Tibial nerve (tissue), 4 donors: ENCODE results near the gene TWNK. TPM values are rescaled to one million over a fixed set of nuclear protein-coding genes. Genes with fewer than 3 reads are reported as not detected.

ENCODE experiments used
- DNase-seq, 2 donors: peaks; one replicate each; pipeline ENCODE4 v3.0.0-alpha.2; 2019; ENCODE audit warnings: low spot score in 2 of 2
- H3K27ac ChIP-seq, 4 donors: fragments of 200-600 bp; sonication (generic) in 3 of 4; one replicate each; pipeline ENCODE4 v1.5.1; 2017 to 2019; ENCODE audit warnings: mild to moderate bottlenecking in 1 of 4
- H3K27me3 ChIP-seq, 2 donors: fragments of 200-600 bp; sonication (generic) in 1 of 2; one replicate each; pipeline versions ENCODE4 v1.5.1 to v1.6.0; 2017 to 2019
- H3K36me3 ChIP-seq, 3 donors: fragments of 200-600 bp; sonication (generic); one replicate each; pipeline ENCODE4 v1.5.1; 2018 to 2019
- H3K4me1 ChIP-seq, 4 donors: fragments of 200-600 bp; sonication (generic) in 3 of 4; one replicate each; pipeline ENCODE4 v1.5.1; 2017 to 2019
- H3K4me3 ChIP-seq, 4 donors: fragments of 200-600 bp; sonication (generic) in 3 of 4; one replicate each; pipeline ENCODE4 v1.5.1; 2017 to 2019; ENCODE audit warnings: mild to moderate bottlenecking in 1 of 4, moderate library complexity in 1 of 4
- H3K9me3 ChIP-seq, 4 donors: fragments of 200-600 bp; sonication (generic) in 3 of 4; one replicate each; pipeline ENCODE4 v1.5.1; 2017 to 2019
- EP300 ChIP-seq, 2 donors: sonication (generic); formaldehyde crosslinking; IDR thresholded peaks; one replicate each; pipeline ENCODE4 v1.6.1; 2017; ENCODE audit warnings: antibody characterized with exemption in 2 of 2, mild to moderate bottlenecking in 1 of 2
- POLR2A ChIP-seq, 2 donors: fragments of 450-650 bp; IDR thresholded peaks; one replicate each; pipeline ENCODE4 v1.6.1; 2017; ENCODE audit warnings: antibody characterized with exemption in 2 of 2, mild to moderate bottlenecking in 2 of 2, moderate library complexity in 2 of 2
- WGBS, 2 donors: methylation state at CpG; one replicate each; pipeline ENCODE4 v1.1.5; 2018; 5-methylcytosine and 5-hydroxymethylcytosine counted together
- total RNA-seq, 4 donors: library from RNA; depleted of rRNA; stranded (reverse); fragments of >200 nt; gene quantifications; one replicate each; pipeline ENCODE4 v1.1.0, GENCODE V29; 2016
- TF ChIP-seq, protein P1 (sequence below), 5 experiments: fragments of 200-600 bp in 3 of 5; fragments of 450-650 bp in 2 of 5; sonication (generic) in 3 of 5; IDR thresholded peaks; one replicate each; pipeline ENCODE4 v1.5.1; 2016 to 2019; ENCODE audit warnings: antibody characterized with exemption in 5 of 5, mild to moderate bottlenecking in 3 of 5, moderate library complexity in 2 of 5

TWNK gene
- total RNA-seq, 4 donors from 2014 or later: 5.0 to 11.4 (median 6.6) TPM

DNA sequence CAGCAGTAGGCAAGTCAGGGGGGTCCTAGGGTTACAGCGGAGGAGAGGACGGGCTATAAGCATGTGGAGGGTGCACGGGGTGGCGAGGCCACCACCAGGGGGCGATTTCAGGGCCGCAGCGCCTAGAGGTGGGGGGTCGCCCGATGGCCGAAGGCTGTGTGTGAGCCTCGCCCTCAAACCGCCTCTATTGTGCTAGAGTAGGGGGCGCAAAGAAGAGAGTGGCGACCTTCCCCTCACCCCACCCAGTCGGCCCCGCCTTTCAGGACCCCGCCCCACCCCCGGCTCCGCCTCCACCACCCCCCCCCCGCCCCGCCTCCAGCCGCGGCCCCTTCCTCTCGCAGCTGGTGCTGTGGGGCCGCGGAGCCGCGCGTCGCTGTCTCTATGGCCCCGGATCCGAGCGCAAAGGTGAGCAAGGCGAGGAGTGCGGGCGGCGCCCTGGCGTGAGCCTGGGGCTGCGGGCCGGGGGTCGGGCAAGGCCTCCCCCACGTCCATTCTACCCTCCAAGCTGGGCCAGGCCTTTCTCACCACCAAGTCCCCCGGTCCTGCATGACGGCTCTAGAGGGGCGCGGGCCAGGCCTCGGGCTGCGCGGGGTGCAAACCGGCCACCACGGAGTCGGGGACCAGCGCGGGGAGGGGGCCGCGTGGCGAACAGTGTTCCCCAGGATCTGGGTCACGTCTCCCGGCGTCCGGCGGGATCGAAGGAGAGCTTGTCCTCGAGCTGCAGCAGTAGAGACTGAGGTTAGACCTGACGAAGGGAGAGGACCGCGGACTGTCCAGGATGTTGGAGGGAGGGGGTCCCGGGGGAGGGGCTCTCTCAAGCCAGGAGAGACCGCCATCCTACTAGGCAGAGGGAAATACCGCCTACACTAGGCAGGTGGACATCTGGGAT lies 17.9 kb upstream of the TWNK start, which contains the start of gene SEMA4G:
TSS of gene SEMA4G (plus strand) at position 318 of the 889 bp plus-strand sequence. CDS start 3,409 bp downstream, outside the sequence.
- Histone ChIP-seq H3K9me3 (no peaks in the 10 kb centered on the region), H3K4me1 (peaks cover 0 to 29% (median 14%) of the 10 kb centered on the region in 4 donors), H3K27ac (peak within 1 kb of the TSS; percentile 30 to 78 (median 72)), H3K27me3 (no peaks in the 10 kb centered on the region), H3K36me3 (peaks cover 0 to 27% (median 0%) of the 10 kb centered on the region in 3 donors), H3K4me3 (peak within 1 kb of the TSS; percentile 47 to 81 (median 58))
- DNase-seq: peak in 1 of 2 donors; percentile 29
- TF ChIP-seq POLR2A (IDR thresholded peaks at IDR 0.05): no peak
- TF ChIP-seq, protein P1, sequence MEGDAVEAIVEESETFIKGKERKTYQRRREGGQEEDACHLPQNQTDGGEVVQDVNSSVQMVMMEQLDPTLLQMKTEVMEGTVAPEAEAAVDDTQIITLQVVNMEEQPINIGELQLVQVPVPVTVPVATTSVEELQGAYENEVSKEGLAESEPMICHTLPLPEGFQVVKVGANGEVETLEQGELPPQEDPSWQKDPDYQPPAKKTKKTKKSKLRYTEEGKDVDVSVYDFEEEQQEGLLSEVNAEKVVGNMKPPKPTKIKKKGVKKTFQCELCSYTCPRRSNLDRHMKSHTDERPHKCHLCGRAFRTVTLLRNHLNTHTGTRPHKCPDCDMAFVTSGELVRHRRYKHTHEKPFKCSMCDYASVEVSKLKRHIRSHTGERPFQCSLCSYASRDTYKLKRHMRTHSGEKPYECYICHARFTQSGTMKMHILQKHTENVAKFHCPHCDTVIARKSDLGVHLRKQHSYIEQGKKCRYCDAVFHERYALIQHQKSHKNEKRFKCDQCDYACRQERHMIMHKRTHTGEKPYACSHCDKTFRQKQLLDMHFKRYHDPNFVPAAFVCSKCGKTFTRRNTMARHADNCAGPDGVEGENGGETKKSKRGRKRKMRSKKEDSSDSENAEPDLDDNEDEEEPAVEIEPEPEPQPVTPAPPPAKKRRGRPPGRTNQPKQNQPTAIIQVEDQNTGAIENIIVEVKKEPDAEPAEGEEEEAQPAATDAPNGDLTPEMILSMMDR (IDR thresholded peaks at IDR 0.05): peak; percentile 62 to 79 (median 67)
- no peak for TF ChIP-seq EP300 (IDR thresholded peaks at IDR 0.05)
- WGBS, 2 donors: 1 to 7% methylated on average over 27 to 39 of the region's 70 CpGs

DNA sequence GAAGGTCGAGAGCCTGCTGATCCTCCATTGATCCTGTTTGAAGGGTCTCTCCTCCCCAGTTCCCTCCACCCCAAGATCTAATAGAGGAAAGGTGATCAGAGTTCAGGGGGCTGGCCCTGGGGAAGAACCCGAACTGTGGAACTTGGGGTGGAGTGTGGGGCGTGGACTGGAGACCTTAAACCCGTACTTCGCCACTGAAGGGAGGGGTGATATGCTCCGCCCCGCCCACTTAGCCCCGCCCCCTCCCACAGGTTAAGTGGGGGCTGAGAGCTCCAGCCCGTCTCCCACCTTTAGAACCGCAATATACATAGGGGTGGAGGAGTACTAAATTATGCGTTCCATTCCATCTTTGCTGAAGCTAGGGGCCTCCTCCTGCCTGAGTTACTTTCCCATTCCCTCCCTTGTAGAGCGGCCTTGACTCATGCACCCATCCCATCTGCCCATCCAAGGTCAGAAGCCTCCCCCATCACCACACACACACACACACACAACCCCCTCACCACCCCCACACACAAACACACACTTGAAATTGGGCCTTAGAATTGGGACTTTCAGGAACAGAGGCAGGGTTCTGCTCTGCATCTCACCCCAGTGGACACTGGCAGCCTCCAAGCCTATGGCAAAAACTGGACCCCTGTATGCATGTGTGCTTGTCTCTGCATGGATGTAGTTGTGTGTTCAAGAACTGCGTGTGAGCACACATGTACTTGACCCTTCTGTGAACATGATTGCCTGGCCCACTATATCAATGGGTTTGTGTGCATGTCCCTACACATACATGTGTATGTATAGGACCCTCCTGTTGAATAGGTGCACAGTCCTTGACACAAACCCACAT lies 17.0 kb upstream of the TWNK start:
- peak overlapping the region in 3 of 4 donors; percentile 70 to 78 (median 75) for H3K27ac ChIP-seq
- TF ChIP-seq EP300 (IDR thresholded peaks at IDR 0.05) (no peak), POLR2A (IDR thresholded peaks at IDR 0.05) (no peak)
- TF ChIP-seq, protein P1 (IDR thresholded peaks at IDR 0.05): no peak
- no peaks in the 10 kb centered on the region for H3K27me3 ChIP-seq
- H3K9me3 ChIP-seq: no peaks in the 10 kb centered on the region
- peak overlapping the region; percentile 47 to 81 (median 58) for H3K4me3 ChIP-seq
- peaks cover 0 to 29% (median 14%) of the 10 kb centered on the region in 4 donors for H3K4me1 ChIP-seq
- WGBS, 2 donors: 33 to 36% methylated on average over 13 of the region's 13 CpGs
- H3K36me3 ChIP-seq: peaks cover 0 to 21% (median 0%) of the 10 kb centered on the region in 3 donors
- DNase-seq: no peak

- H3K27me3 ChIP-seq: no peaks in the 10 kb centered on the region
- peaks cover 0 to 29% (median 14%) of the 10 kb centered on the region in 4 donors for H3K4me1 ChIP-seq
- peak overlapping the region in 1 of 4 donors; percentile 43 for H3K27ac ChIP-seq
- DNase-seq: no peak
- TF ChIP-seq POLR2A (IDR thresholded peaks at IDR 0.05) (no peak), EP300 (IDR thresholded peaks at IDR 0.05) (no peak)
- TF ChIP-seq, protein P1 (IDR thresholded peaks at IDR 0.05): no peak
- 68 to 72% methylated on average over 4 of the region's 4 CpGs for WGBS, 2 donors
- no peaks in the 10 kb centered on the region for H3K9me3 ChIP-seq
- peaks cover 0 to 14% (median 0%) of the 10 kb centered on the region in 3 donors for H3K36me3 ChIP-seq
- H3K4me3 ChIP-seq: no peak overlapping the region
Measured at GRCh38 chr10:100970914-100971811, 16.2 kb upstream of the TWNK start.

GRCh38 chr10:100972115-100972903 lies 15.0 kb upstream of the TWNK start:
- peaks cover 0 to 29% (median 14%) of the 10 kb centered on the region in 4 donors for H3K4me1 ChIP-seq
- no peaks in the 10 kb centered on the region for H3K27me3 ChIP-seq
- H3K4me3 ChIP-seq: no peak overlapping the region
- no peak for DNase-seq
- peak overlapping the region in 1 of 4 donors; percentile 43 for H3K27ac ChIP-seq
- 59 to 65% methylated on average over 13 of the region's 13 CpGs for WGBS, 2 donors
- H3K9me3 ChIP-seq: no peaks in the 10 kb centered on the region
- H3K36me3 ChIP-seq: peaks cover 0 to 15% (median 0%) of the 10 kb centered on the region in 3 donors
- no peak for TF ChIP-seq POLR2A (IDR thresholded peaks at IDR 0.05)
- no peak for TF ChIP-seq EP300 (IDR thresholded peaks at IDR 0.05)
- TF ChIP-seq, protein P1 (IDR thresholded peaks at IDR 0.05): no peak
